A549 treated with dexamethasone at 1 μM for 4 hours (cell line): ENCODE measurements around the gene PITPNM1. TPM values are rescaled to one million over a fixed set of nuclear protein-coding genes. Genes with fewer than 3 reads are reported as not detected.

Source experiments
- total RNA-seq: library from RNA; stranded (reverse); fragments of 200-300 nt; extraction: Qiagen RNA extraction; gene quantifications from 5 replicates; pipeline ENCODE4 v1.2.3, GENCODE V29; 2022

Gene PITPNM1
- 21.8 to 40.9 TPM (median 38.0 TPM) in 5 replicates for total RNA-seq

GRCh38 chr11:67504950-67505581 is at the start of gene PITPNM1:
TSS of gene PITPNM1 (minus strand) at chr11:67505363. CDS start at chr11:67504180, 1,183 bp downstream.

DNA sequence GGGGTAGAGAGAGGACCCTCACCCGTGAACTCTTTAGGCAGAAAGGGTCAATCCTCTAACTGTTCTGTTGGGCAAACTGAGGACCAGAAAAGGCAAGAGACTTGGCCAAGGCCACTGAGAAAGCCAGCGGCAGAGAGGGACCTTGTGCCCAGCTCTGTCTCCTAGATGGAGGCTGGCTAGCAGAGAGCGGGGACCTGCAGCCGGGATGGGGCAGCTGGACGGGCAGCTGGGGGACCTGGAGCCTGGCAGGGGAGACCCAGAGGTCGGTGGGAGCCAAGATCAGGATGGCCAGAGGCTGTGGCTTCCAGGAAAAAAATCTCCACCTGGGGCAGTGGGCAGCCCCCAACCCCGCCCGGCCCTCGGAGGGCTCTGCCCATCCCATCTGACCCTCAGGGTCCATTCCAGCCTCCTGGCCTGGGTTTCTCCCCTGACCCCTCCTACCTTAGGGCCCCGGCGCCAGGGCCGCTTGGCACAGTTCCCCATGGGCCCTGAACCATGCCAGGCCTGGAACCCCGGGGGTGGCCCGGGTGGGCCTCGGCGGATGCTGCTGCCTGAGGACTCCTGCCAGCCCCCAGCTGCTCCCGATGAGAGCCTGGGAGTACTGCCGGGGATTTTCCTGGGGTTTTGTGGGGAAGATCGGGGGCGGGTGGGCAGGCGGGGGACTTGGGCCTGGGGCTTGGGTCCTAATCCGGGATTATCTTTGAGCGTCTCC is 17.8 kb upstream of the PITPNM1 start, which contains the start of gene CABP2:
CABP2 (minus strand) TSS at position 603 of the 712 bp plus-strand sequence; CDS start at position 483, 120 bp downstream.

GRCh38 chr11:67507864-67508485 is 2.8 kb upstream of the PITPNM1 start, which contains the start of gene CDK2AP2:
TSS of gene CDK2AP2 (minus strand) at chr11:67508162. CDS start at chr11:67508082, 80 bp downstream.

DNA sequence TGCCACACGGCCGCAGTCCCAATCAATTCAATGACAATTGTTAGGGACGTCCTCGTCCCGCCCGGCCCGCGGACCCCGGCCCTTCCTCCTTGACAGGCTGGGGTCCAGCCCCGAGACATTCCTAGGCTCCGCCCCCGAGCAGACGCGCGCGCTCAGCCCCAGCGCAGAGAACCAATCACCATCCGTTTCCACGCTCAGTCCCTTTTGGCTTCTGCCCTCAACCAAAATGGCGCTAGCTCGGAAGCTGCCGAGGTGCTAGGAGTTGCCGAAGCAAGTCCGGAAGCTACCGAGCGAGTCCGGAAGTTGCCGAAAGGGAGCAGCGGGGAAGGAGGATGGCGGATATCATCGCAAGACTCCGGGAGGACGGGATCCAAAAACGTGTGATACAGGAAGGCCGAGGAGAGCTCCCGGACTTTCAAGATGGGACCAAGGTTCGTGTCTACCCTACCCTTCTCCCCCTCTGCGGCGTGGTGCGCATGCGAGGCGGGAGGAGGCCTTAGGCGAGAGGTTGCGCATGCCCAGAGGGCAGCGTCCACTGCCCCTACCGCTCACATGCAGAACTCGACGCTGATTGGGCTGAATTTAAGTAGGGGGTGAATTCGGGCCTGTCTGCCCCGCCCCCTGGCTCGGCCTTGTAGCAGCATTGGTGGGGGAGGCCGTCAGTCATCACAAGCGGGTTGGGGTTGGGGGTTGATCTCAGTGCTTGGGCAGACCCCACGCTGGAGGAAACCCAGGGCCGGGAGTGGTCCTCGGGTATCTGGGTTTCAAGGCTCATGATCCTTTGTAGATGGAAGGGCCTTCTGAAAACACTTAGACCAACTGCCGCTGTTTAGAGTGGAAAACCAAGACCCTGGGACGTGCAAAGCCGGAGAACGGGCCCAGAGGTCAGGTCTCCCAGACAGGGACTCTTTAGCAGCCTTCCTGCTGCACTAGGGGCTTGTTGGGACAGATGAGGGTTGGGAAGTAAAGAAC is 22.1 kb downstream of the PITPNM1 start, which contains the start of gene AIP:
AIP (plus strand) TSS at position 200 of the 972 bp plus-strand sequence; CDS start at position 333, 133 bp downstream.

GRCh38 chr11:67468759-67469507 is 36.2 kb downstream of the PITPNM1 start, which contains the start of gene TMEM134:
TSS of gene TMEM134 (minus strand) at chr11:67469251. CDS start at chr11:67469192, 59 bp downstream.

DNA sequence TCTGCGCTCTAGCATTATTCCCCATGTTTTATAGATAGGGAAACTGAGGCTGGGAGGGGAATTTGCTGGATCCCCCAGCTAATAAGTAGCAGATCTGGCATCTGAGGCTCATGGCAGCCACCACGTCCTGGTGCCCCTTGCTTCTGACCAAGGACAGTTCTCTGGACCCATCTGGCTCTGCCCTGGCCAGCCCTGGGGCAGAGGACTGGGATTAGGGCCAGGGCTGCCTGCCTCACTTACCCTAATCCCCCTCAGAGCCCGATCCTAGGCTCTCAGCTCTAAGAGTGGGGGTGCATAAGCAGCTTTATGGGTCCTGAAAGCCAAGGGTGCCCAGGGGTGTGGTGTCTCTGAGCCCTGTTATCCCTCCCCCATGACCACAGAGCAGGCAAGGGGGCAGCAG is 50.1 kb downstream of the PITPNM1 start, which contains the start of gene CABP4:
CABP4 (plus strand) TSS at position 301 of the 400 bp plus-strand sequence; CDS start at position 371, 70 bp downstream.

DNA sequence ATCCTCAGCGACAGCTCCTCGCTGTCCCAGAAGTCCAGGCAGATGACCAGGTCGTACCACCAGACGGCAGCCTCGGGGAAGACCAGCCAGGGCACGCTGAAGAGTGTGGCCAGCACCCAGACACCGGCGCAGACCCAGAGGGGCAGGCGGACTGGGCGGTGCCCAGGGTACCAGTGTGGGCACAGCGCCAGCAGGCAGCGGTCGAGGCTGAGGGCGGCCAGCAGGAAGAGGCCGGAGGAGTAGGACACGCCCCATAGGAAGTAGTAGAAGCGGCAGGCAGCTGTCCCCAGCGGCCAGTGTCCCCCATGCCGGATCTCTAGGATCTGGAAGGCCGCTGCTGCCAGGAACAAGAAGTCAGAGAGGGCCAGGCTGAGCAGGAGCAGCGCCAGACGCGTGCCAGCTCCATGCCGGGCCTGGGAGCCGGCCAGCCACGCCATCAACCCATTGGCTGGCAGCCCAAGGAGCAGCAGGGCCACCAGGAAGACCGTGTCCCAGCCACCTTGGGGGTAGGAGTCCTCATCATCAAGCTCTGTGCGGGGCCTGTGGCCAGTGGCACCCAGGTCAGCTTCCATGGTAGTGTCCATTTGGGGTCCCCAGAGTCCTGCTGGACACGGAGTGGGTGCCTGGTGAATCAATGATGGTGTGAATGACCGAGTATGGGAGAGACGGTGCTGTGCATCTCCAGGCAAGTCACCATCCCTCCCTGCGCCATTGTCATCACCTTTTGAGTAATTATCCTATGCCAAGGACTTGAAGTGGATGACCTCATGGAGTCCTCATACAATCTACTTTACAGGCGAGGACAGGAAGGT is 52.8 kb downstream of the PITPNM1 start, which contains the start of gene GPR152:
GPR152 (minus strand) TSS at position 589 of the 812 bp plus-strand sequence; CDS start at position 584, 5 bp downstream.

Other genes with a start within 250 kb of the PITPNM1 start
- 21.3 to 34.9 TPM (median 32.5 TPM) in 5 replicates for gene GRK2, start 238.9 kb downstream of the PITPNM1 start, total RNA-seq
- 13.3 to 25.0 TPM (median 22.5 TPM) in 5 replicates for gene ANKRD13D, start 216.1 kb downstream of the PITPNM1 start, total RNA-seq
- gene SSH3, start 201.8 kb downstream of the PITPNM1 start, total RNA-seq, result 16.4 to 20.9 TPM (median 18.4 TPM) in 5 replicates
- gene POLD4, start 151.8 kb downstream of the PITPNM1 start, total RNA-seq, result 172 to 195 TPM (median 183 TPM) in 5 replicates
- 28.8 to 36.7 TPM (median 32.5 TPM) in 5 replicates for gene CLCF1, start 131.8 kb downstream of the PITPNM1 start, total RNA-seq
- 17.4 to 25.4 TPM (median 23.1 TPM) in 5 replicates for gene RAD9A, start 113.4 kb downstream of the PITPNM1 start, total RNA-seq
- gene PPP1CA, start 103.5 kb downstream of the PITPNM1 start, total RNA-seq, result 264 to 298 TPM (median 276 TPM) in 5 replicates
- 0.07 to 0.22 TPM (median 0.12 TPM) in 4 of 5 replicates, not detected in the other for gene TBC1D10C, start 101.3 kb downstream of the PITPNM1 start, total RNA-seq
- gene CARNS1, start 89.7 kb downstream of the PITPNM1 start, total RNA-seq, result 0.03 to 0.16 TPM (median 0.11 TPM) in 5 replicates
- 37.3 to 50.0 TPM (median 48.8 TPM) in 5 replicates for gene RPS6KB2, start 76.9 kb downstream of the PITPNM1 start, total RNA-seq
- gene PTPRCAP, start 67.7 kb downstream of the PITPNM1 start, total RNA-seq, result 0.18 to 0.39 TPM (median 0.28 TPM) in 5 replicates
- 42.1 to 61.9 TPM (median 59.9 TPM) in 5 replicates for gene CORO1B, start 61.9 kb downstream of the PITPNM1 start, total RNA-seq
- gene GPR152, start 52.6 kb downstream of the PITPNM1 start, total RNA-seq, result 0.07 TPM in 1 of 5 replicates, not detected in the others
- gene CABP4, start 50.0 kb downstream of the PITPNM1 start, total RNA-seq, result not detected in 5 replicates
- gene TMEM134, start 36.1 kb downstream of the PITPNM1 start, total RNA-seq, result 37.1 to 67.8 TPM (median 58.9 TPM) in 5 replicates
- 40.6 to 43.2 TPM (median 43.0 TPM) in 5 replicates for gene AIP, start 22.3 kb downstream of the PITPNM1 start, total RNA-seq
- gene CDK2AP2, start 2.8 kb upstream of the PITPNM1 start, total RNA-seq, result 57.8 to 84.5 TPM (median 82.5 TPM) in 5 replicates
- gene CABP2, start 18.1 kb upstream of the PITPNM1 start, total RNA-seq, result not detected in 5 replicates
- 1,418 to 1,585 TPM (median 1,568 TPM) in 5 replicates for gene GSTP1, start 78.4 kb upstream of the PITPNM1 start, total RNA-seq
- 130 to 145 TPM (median 142 TPM) in 5 replicates for gene NDUFV1, start 101.6 kb upstream of the PITPNM1 start, total RNA-seq
- gene NUDT8, start 124.6 kb upstream of the PITPNM1 start, total RNA-seq, result 8.5 to 12.6 TPM (median 11.3 TPM) in 5 replicates
- gene TBX10, start 134.4 kb upstream of the PITPNM1 start, total RNA-seq, result not detected in 5 replicates
- 0.89 to 1.7 TPM (median 1.1 TPM) in 5 replicates for gene ACY3, start 145.4 kb upstream of the PITPNM1 start, total RNA-seq
- 0.04 to 0.06 TPM (median 0.06 TPM) in 3 of 5 replicates, not detected in the others for gene ALDH3B2, start 169.3 kb upstream of the PITPNM1 start, total RNA-seq